BJ (cell line): ENCODE data around the gene RIPK3. TPM values are rescaled to one million over a fixed set of nuclear protein-coding genes. Genes with fewer than 3 reads are reported as not detected.

ENCODE experiments used
- CTCF ChIA-PET: fragments of 350-600 bp; formaldehyde crosslinking; extraction: SDS; loops from one replicate; lab custom pipeline; 2021; ENCODE audit warnings: antibody characterized with exemption, inconsistent platforms; lab: Yijun Ruan, JAX
- POLR2A ChIA-PET: fragments of 300-600 bp; sonication (Branson Sonifier 250); formaldehyde crosslinking; extraction: SDS; loops from one replicate; lab custom pipeline; 2021; ENCODE audit warnings: antibody characterized with exemption; lab: Charles Lee
- DNase-seq: peaks from one replicate; pipeline ENCODE4 v3.0.0-alpha.2; 2011; ENCODE audit warnings: low read depth
- H3K27me3 ChIP-seq: 2 replicates; pipeline ENCODE4 v1.6.0; 2011; ENCODE audit warnings: low read length; ENCODE audit not compliant: control insufficient read depth, insufficient read depth
- H3K36me3 ChIP-seq: 2 replicates; pipeline ENCODE4 v1.5.1; 2011; ENCODE audit warnings: low read length; ENCODE audit not compliant: control insufficient read depth, insufficient read depth
- H3K4me3 ChIP-seq: 2 replicates; pipeline ENCODE4 v1.5.1; 2011; ENCODE audit warnings: low read depth, mild to moderate bottlenecking, control low read depth, low read length
- CTCF ChIP-seq: IDR thresholded peaks from 2 replicates; pipeline ENCODE4 v1.5.1; 2011; ENCODE audit warnings: low read depth, mild to moderate bottlenecking, control low read depth, inconsistent platforms, low read length, moderate library complexity; ENCODE audit not compliant: insufficient read depth
- polyA plus RNA-seq: library from polyadenylated mRNA; depleted of rRNA; stranded (reverse); fragments of >200 nt; gene quantifications from 2 replicates; pipeline ENCODE4 v1.2.3, GENCODE V29; 2011

The RIPK3 gene
- polyA plus RNA-seq, 1 experiment = 4.4 TPM

- no peak for TF ChIP-seq CTCF
- Histone ChIP-seq H3K4me3 (no peak overlapping the region), H3K36me3 (no peaks in the 10 kb centered on the region), H3K27me3 (no peaks in the 10 kb centered on the region; the same call in 1 of the 2 replicates)
- ChIA-PET CTCF (interaction anchor here (0.7 to 2.4 kb wide), 10 partner anchors 9 to 120 kb away, joined by 3 to 16 read pairs (median 6); partner anchors contain the start of genes CIDEB and TINF2), POLR2A (no interaction called here)
- DNase-seq = no peak
These were observed 22.5 kb downstream of the RIPK3 start for GRCh38 chr14:24317141-24317928.

GRCh38 chr14:24316597-24316950 lies 23.2 kb downstream of the RIPK3 start:
- DNase-seq = no peak
- Histone ChIP-seq H3K4me3 (no peak overlapping the region), H3K27me3 (no peaks in the 10 kb centered on the region; the same call in 1 of the 2 replicates), H3K36me3 (no peaks in the 10 kb centered on the region)
- ChIA-PET CTCF (interaction anchor here (0.7 to 2.1 kb wide), 4 partner anchors 9 to 115 kb away, joined by 3 to 6 read pairs (median 6); partner anchors contain the start of gene CIDEB), POLR2A (no interaction called here)
- TF ChIP-seq CTCF = no peak

- CTCF ChIA-PET = interaction anchor here (0.7 to 2.1 kb wide), 4 partner anchors 8 to 116 kb away, joined by 3 to 6 read pairs (median 6); partner anchors contain the start of gene CIDEB
These were observed 23.8 kb downstream of the RIPK3 start for GRCh38 chr14:24315807-24316596.

GRCh38 chr14:24315243-24315806 lies 24.5 kb downstream of the RIPK3 start:
- no peak for TF ChIP-seq CTCF
- H3K27me3 ChIP-seq = no peaks in the 10 kb centered on the region; the same call in 1 of the 2 replicates
- DNase-seq = no peak
- no peak overlapping the region for H3K4me3 ChIP-seq
- CTCF ChIA-PET = interaction anchor here (0.7 to 2.1 kb wide), 4 partner anchors 12 to 73 kb away, joined by 3 to 6 read pairs (median 5); partner anchors contain the start of gene TINF2
- no peaks in the 10 kb centered on the region for H3K36me3 ChIP-seq
- POLR2A ChIA-PET = no interaction called here

More at GRCh38 chr14:24315807-24316596, 23.8 kb downstream of the RIPK3 start:
- peak; percentile 12; the same call in 1 of the 2 replicates for TF ChIP-seq CTCF
- Histone ChIP-seq H3K4me3 (no peak overlapping the region), H3K36me3 (no peaks in the 10 kb centered on the region), H3K27me3 (no peaks in the 10 kb centered on the region; the same call in 1 of the 2 replicates)
- POLR2A ChIA-PET = no interaction called here
- no peak for DNase-seq
